Mesendoderm (in vitro differentiated cells): ENCODE measurements around the gene LRRTM2.

Experiments used
- DNase-seq: peaks from one replicate; pipeline ENCODE4 v3.0.0; 2013
- H2AK5ac ChIP-seq: 2 replicates; pipeline ENCODE4 v1.6.1; 2013; ENCODE audit warnings: low read length, inconsistent platforms
- H2BK120ac ChIP-seq: 2 replicates; pipeline ENCODE4 v1.6.1; 2013; ENCODE audit warnings: low read depth, mild to moderate bottlenecking, low read length, moderate library complexity, mixed read lengths
- H2BK15ac ChIP-seq: replicated peaks from 2 replicates; pipeline ENCODE4 v1.6.1; 2013; ENCODE audit warnings: low read depth, mild to moderate bottlenecking, moderate library complexity
- H2BK5ac ChIP-seq: 2 replicates; pipeline ENCODE4 v1.6.1; 2013; ENCODE audit warnings: low read length, inconsistent platforms
- H3K18ac ChIP-seq: 2 replicates; pipeline ENCODE4 v1.6.1; 2013; ENCODE audit warnings: mild to moderate bottlenecking, low read length, mixed read lengths
- H3K23ac ChIP-seq: one replicate; pipeline ENCODE4 v1.6.1; 2013; ENCODE audit warnings: low read length
- H3K27ac ChIP-seq: 2 replicates; pipeline ENCODE4 v1.5.1; 2013; ENCODE audit warnings: low read depth, mild to moderate bottlenecking, inconsistent platforms, low read length, moderate library complexity
- H3K27me3 ChIP-seq: 2 replicates; pipeline ENCODE4 v1.6.1; 2013; ENCODE audit warnings: low read length, control low read depth, mild to moderate bottlenecking, inconsistent platforms; ENCODE audit not compliant: insufficient read depth, poor library complexity
- H3K36me3 ChIP-seq: 2 replicates; pipeline ENCODE4 v1.6.1; 2013; ENCODE audit warnings: low read length, inconsistent platforms; ENCODE audit not compliant: control insufficient read depth, insufficient read depth
- H3K4ac ChIP-seq: one replicate; pipeline ENCODE4 v1.6.1; 2013; ENCODE audit warnings: low read depth, mild to moderate bottlenecking, low read length, moderate library complexity
- H3K4me1 ChIP-seq: 2 replicates; pipeline ENCODE4 v1.6.1; 2013; ENCODE audit warnings: low read depth, low read length, inconsistent platforms; ENCODE audit not compliant: control insufficient read depth
- H3K4me2 ChIP-seq: 2 replicates; pipeline ENCODE4 v1.6.1; 2013; ENCODE audit warnings: low read length
- H3K4me3 ChIP-seq: 2 replicates; pipeline ENCODE4 v1.5.1; 2013; ENCODE audit warnings: mild to moderate bottlenecking, low read length
- H3K56ac ChIP-seq: one replicate; pipeline ENCODE4 v1.6.1; 2013; ENCODE audit warnings: low read length
- H3K79me1 ChIP-seq: 2 replicates; pipeline ENCODE4 v1.6.1; 2013; ENCODE audit warnings: low read length, inconsistent platforms
- H3K79me2 ChIP-seq: 2 replicates; pipeline ENCODE4 v1.6.1; 2013; ENCODE audit warnings: mild to moderate bottlenecking, low read length; ENCODE audit not compliant: control insufficient read depth, insufficient read depth
- H3K9ac ChIP-seq: 2 replicates; pipeline ENCODE4 v1.6.1; 2013; ENCODE audit warnings: low read length, inconsistent platforms
- H4K5ac ChIP-seq: one replicate; pipeline ENCODE4 v1.6.1; 2013; ENCODE audit warnings: low read length
- H4K8ac ChIP-seq: one replicate; pipeline ENCODE4 v1.6.1; 2013; ENCODE audit warnings: low read depth, mild to moderate bottlenecking, control low read depth, low read length, moderate library complexity
- WGBS: extraction: QIAGEN DNeasy Blood & Tissue Kit; methylation state at CpG from one replicate; pipeline ENCODE4 v1.1.7; 2013; ENCODE audit warnings: low lambda C conversion rate, missing lambda C conversion rate; ENCODE audit not compliant: insufficient coverage; ENCODE audit errors: extremely low coverage; 5-methylcytosine and 5-hydroxymethylcytosine counted together

LRRTM2 gene

DNA sequence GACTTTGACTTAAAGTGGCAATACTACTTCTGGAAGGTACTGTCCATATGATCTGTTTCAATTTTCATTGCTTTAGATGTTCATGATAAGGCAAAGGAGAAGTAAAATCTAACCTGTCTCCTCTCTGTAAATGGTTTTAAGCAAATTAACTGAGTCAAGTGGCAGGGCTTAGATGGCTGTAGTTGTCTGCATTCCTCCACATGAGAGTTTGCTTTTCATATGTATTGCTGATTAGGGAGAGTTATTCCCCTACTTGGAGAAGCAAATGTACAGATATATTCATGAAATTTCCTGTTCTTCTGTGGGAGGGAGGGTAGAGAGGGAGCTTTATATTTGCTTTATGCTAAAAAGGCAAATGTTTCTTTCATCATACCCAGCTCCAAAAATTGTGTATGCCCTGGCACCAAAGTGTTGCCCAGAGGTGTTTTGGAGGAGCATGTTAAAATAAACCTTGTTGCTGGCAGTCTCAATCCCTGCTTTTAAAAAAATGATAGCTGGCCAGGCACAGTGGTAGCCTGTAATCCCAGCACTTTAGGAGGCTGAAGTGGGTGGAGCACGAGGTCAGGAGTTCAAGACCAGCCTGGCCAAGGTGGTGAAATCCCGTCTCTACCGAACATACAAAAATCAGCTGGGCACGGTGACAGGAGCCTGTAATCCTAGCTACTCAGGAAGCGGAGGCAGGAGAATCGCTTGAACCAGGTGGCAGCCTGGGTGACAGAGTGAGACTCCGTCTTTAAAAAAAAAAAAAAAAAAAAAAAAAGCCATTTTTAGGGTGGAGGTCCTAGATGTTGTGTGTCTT, 3.5 kb upstream of the LRRTM2 start:
- peaks cover 24% of the 10 kb centered on the region for H3K79me1 ChIP-seq
- H3K4me1 ChIP-seq, result peaks cover 9% of the 10 kb centered on the region
- no peak for DNase-seq
- no peak overlapping the region for H3K4me3 ChIP-seq
- no peak overlapping the region for H2BK120ac ChIP-seq
- no peak overlapping the region for H3K27ac ChIP-seq
- H3K79me2 ChIP-seq, result peaks cover 31% of the 10 kb centered on the region
- no peak overlapping the region for H3K18ac ChIP-seq
- H3K36me3 ChIP-seq, result no peaks in the 10 kb centered on the region
- H3K9ac ChIP-seq, result no peak overlapping the region
- no peak overlapping the region for H3K4me2 ChIP-seq
- WGBS, result no CpG with 5 or more reads among the region's 7 CpGs
- no peak overlapping the region for H3K23ac ChIP-seq
- H4K8ac ChIP-seq, result no peak overlapping the region
- no peak overlapping the region for H3K4ac ChIP-seq
- no peak overlapping the region for H2BK15ac ChIP-seq
- no peak overlapping the region for H3K56ac ChIP-seq
- no peak overlapping the region for H4K5ac ChIP-seq
- no peak overlapping the region for H2BK5ac ChIP-seq
- no peak overlapping the region for H2AK5ac ChIP-seq
- no peaks in the 10 kb centered on the region for H3K27me3 ChIP-seq

DNA sequence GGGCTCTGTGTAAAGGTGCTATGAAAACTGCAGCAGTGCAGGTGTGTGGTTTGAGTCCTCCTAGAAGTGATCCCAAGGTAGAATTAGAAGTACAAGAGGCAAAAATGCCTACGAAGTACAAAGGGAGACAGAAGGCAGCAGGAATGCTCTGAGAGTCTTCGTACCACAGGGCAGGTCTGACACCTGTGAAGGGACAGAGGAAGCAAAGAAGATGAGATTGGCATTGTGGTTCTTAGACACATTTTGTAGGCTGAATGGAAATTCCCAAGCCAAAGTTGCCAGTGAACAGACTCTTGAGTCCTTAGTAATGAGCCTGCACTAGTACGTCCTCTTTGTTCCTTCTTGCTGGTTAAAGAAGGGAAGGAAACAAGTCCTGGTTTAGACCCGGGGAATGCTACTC, 1.7 kb upstream of the LRRTM2 start:
- H2AK5ac ChIP-seq, result no peak overlapping the region
- no peak overlapping the region for H4K8ac ChIP-seq
- H3K4me3 ChIP-seq, result no peak overlapping the region
- no peaks in the 10 kb centered on the region for H3K36me3 ChIP-seq
- no peak overlapping the region for H3K23ac ChIP-seq
- no peak overlapping the region for H2BK5ac ChIP-seq
- H3K56ac ChIP-seq, result no peak overlapping the region
- no peak overlapping the region for H3K27ac ChIP-seq
- peaks cover 23% of the 10 kb centered on the region for H3K79me1 ChIP-seq
- H2BK15ac ChIP-seq, result no peak overlapping the region
- no peak overlapping the region for H2BK120ac ChIP-seq
- no peak overlapping the region for H3K9ac ChIP-seq
- H3K18ac ChIP-seq, result no peak overlapping the region
- H4K5ac ChIP-seq, result no peak overlapping the region
- H3K4ac ChIP-seq, result no peak overlapping the region
- WGBS, result no CpG with 5 or more reads among the region's 4 CpGs
- peaks cover 6% of the 10 kb centered on the region for H3K4me1 ChIP-seq
- no peaks in the 10 kb centered on the region for H3K27me3 ChIP-seq
- peaks cover 31% of the 10 kb centered on the region for H3K79me2 ChIP-seq
- H3K4me2 ChIP-seq, result no peak overlapping the region
- no peak for DNase-seq

DNA sequence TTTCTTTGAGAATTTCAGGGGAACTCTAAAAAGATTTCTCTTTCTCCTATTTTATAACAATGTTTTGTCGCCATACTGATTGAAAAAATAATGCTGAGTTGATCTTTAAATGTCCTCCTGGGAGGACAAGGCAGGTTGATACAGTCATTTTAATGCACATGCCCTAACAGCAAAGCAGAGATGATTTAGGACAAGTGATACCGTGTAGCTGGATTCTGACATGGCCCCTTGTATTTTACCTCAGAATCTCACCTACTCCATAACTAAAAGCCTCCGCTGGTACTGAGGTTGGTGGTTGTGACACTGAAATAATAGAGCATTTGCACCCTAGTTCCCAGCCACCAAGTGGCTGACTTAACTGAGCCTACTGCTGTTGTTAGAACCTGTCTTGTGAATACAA, 811 bp upstream of the LRRTM2 start:
- Histone ChIP-seq H3K27me3 (no peaks in the 10 kb centered on the region), H3K79me2 (peaks cover 30% of the 10 kb centered on the region), H3K9ac (no peak overlapping the region), H3K4me3 (no peak overlapping the region), H3K18ac (no peak overlapping the region), H3K56ac (no peak overlapping the region), H3K4me2 (no peak overlapping the region), H2BK15ac (no peak overlapping the region), H2BK120ac (no peak overlapping the region), H3K23ac (no peak overlapping the region), H3K79me1 (peaks cover 23% of the 10 kb centered on the region), H4K5ac (no peak overlapping the region), H3K4ac (no peak overlapping the region), H2BK5ac (no peak overlapping the region), H4K8ac (no peak overlapping the region), H2AK5ac (no peak overlapping the region), H3K36me3 (no peaks in the 10 kb centered on the region), H3K27ac (no peak overlapping the region), H3K4me1 (peaks cover 2% of the 10 kb centered on the region)
- no peak for DNase-seq
- no CpG with 5 or more reads among the region's 3 CpGs for WGBS

DNA sequence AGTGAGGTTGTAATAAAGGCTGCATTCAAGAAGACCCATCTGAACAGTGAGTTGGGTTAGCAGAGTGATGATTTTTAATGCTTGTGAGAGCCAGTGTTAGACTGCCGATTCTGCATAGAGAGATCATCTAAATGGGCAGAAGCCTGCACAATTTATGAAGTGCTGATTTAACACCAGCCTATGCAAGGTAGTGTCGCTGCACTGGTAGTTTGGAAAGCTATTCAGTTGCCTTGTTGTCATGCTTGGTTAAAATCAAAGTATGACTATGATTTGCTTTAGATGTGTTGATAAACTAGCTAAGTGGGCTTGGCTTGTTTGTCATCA, 379 bp upstream of the LRRTM2 start:
- Histone ChIP-seq H3K79me1 (peaks cover 23% of the 10 kb centered on the region), H2BK15ac (no peak overlapping the region), H3K4me3 (no peak overlapping the region), H3K27me3 (no peaks in the 10 kb centered on the region), H2BK120ac (no peak overlapping the region), H2BK5ac (no peak overlapping the region), H3K4me2 (no peak overlapping the region), H4K8ac (no peak overlapping the region), H3K9ac (no peak overlapping the region), H4K5ac (no peak overlapping the region), H3K56ac (no peak overlapping the region), H3K79me2 (peaks cover 29% of the 10 kb centered on the region), H2AK5ac (no peak overlapping the region), H3K27ac (no peak overlapping the region), H3K23ac (no peak overlapping the region), H3K4ac (no peak overlapping the region), H3K18ac (no peak overlapping the region), H3K36me3 (no peaks in the 10 kb centered on the region), H3K4me1 (peaks cover 2% of the 10 kb centered on the region)
- no CpG with 5 or more reads among the region's 2 CpGs for WGBS
- no peak for DNase-seq

DNA sequence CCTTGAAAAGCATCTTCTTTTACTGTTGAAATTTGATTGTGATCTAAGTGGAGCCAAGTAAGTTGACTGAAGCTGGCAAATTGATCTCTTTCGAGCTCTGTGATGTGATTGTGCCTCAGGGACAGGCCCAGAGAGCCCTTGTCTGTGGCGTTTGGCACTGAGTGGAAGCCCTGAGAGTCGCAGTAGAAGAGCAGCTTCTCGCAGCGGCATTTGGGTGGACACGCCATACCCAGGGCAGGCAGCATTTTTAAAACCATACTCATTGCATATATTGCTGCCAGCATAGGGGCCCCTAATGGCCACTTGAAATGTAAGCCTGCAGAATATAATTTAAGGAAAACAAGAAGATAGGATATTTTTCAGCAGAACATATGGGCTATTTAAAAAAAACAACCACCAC, 894 bp downstream of the LRRTM2 start:
- Histone ChIP-seq H4K5ac (no peak overlapping the region), H3K27ac (no peak overlapping the region), H2AK5ac (no peak overlapping the region), H3K27me3 (no peaks in the 10 kb centered on the region), H3K4me1 (peaks cover 2% of the 10 kb centered on the region), H3K4ac (no peak overlapping the region), H3K79me2 (peaks cover 27% of the 10 kb centered on the region), H4K8ac (no peak overlapping the region), H3K79me1 (peaks cover 18% of the 10 kb centered on the region), H3K4me3 (no peak overlapping the region), H3K56ac (no peak overlapping the region), H3K9ac (no peak overlapping the region), H3K18ac (no peak overlapping the region), H3K23ac (no peak overlapping the region), H2BK15ac (no peak overlapping the region), H2BK120ac (no peak overlapping the region), H3K4me2 (no peak overlapping the region), H2BK5ac (no peak overlapping the region), H3K36me3 (no peaks in the 10 kb centered on the region)
- no CpG with 5 or more reads among the region's 6 CpGs for WGBS
- no peak for DNase-seq
